Measurements from ENCODE around the gene KRT3.

DNA sequence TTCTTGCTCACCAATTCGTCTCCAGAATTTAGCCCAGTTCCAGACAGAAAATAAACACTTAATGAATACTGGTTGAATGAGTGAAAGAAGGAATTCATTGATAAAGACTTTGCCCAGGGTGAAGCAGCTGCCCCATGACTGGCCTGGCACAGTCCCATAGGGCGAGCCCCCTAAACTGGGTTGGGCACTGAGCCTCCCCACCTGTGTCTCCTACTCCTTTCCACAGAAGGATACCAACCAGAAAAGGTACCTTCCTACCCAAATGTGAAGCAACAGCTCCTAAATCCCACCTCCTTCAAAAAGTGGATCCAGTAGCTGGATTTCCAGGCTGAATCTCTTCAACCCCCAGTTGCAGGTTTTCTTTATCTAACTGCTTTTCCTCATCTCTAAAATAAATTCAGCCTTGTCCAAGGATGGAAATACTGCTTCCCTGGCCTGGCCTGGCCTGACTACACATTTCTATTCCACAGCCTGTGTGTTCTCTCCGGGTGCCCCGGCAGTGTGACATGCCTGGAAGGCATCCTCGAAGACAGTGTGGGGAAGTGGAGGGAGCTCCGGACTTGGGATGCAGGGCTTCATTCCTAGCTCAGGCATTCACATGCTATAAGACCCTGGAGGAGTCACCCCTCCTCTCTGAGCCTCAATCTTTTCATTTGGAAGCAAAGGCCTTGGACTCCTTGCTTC lies 7.6 kb downstream of the KRT3 start:
- TF ChIP-seq, protein P1, sequence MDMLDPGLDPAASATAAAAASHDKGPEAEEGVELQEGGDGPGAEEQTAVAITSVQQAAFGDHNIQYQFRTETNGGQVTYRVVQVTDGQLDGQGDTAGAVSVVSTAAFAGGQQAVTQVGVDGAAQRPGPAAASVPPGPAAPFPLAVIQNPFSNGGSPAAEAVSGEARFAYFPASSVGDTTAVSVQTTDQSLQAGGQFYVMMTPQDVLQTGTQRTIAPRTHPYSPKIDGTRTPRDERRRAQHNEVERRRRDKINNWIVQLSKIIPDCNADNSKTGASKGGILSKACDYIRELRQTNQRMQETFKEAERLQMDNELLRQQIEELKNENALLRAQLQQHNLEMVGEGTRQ (IDR thresholded peaks at IDR 0.05; ENCODE audit: borderline replicate concordance, low read depth, low read length): no peak
- TF ChIP-seq EP300 (IDR thresholded peaks at IDR 0.05; ENCODE audit: borderline replicate concordance in 1 of 2, control insufficient read depth in 1 of 2, low read depth in 2 of 2, low read length in 2 of 2) (no peak), POLR2AphosphoS5 (IDR thresholded peaks at IDR 0.05; ENCODE audit: low read length) (no peak), POLR2A (IDR thresholded peaks at IDR 0.05; ENCODE audit: low read depth, low read length) (no peak), SP1 (IDR thresholded peaks at IDR 0.05; ENCODE audit: low read depth, low read length) (no peak), SMC3 (IDR thresholded peaks at IDR 0.05; ENCODE audit: borderline replicate concordance, low read length) (no peak), FOXM1 (IDR thresholded peaks at IDR 0.05; ENCODE audit: low read depth, low read length) (no peak), CHD2 (IDR thresholded peaks at IDR 0.05; ENCODE audit: borderline replicate concordance, low read depth, low read length) (no peak)
- TF ChIP-seq, protein P2, sequence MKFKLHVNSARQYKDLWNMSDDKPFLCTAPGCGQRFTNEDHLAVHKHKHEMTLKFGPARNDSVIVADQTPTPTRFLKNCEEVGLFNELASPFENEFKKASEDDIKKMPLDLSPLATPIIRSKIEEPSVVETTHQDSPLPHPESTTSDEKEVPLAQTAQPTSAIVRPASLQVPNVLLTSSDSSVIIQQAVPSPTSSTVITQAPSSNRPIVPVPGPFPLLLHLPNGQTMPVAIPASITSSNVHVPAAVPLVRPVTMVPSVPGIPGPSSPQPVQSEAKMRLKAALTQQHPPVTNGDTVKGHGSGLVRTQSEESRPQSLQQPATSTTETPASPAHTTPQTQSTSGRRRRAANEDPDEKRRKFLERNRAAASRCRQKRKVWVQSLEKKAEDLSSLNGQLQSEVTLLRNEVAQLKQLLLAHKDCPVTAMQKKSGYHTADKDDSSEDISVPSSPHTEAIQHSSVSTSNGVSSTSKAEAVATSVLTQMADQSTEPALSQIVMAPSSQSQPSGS (IDR thresholded peaks at IDR 0.05; ENCODE audit: low read length): no peak
- TF ChIP-seq, protein P3, sequence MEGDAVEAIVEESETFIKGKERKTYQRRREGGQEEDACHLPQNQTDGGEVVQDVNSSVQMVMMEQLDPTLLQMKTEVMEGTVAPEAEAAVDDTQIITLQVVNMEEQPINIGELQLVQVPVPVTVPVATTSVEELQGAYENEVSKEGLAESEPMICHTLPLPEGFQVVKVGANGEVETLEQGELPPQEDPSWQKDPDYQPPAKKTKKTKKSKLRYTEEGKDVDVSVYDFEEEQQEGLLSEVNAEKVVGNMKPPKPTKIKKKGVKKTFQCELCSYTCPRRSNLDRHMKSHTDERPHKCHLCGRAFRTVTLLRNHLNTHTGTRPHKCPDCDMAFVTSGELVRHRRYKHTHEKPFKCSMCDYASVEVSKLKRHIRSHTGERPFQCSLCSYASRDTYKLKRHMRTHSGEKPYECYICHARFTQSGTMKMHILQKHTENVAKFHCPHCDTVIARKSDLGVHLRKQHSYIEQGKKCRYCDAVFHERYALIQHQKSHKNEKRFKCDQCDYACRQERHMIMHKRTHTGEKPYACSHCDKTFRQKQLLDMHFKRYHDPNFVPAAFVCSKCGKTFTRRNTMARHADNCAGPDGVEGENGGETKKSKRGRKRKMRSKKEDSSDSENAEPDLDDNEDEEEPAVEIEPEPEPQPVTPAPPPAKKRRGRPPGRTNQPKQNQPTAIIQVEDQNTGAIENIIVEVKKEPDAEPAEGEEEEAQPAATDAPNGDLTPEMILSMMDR (IDR thresholded peaks at IDR 0.05 in 2 of 3, conservative IDR thresholded peaks at IDR 0.05 in 1 of 3; ENCODE audit: control insufficient read depth in 2 of 3, extremely low read depth in 1 of 3, insufficient read depth in 1 of 3, low read depth in 3 of 3, low read length in 3 of 3): no peak
- TF ChIP-seq, protein P4, sequence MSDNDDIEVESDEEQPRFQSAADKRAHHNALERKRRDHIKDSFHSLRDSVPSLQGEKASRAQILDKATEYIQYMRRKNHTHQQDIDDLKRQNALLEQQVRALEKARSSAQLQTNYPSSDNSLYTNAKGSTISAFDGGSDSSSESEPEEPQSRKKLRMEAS (IDR thresholded peaks at IDR 0.05; ENCODE audit: low read depth, low read length): no peak

Measured in GM12878 (cell line).